GM19193 (cell line): ENCODE data around the gene MSI2.

Experiments
- POLR2A ChIP-seq: IDR thresholded peaks from 4 replicates; pipeline ENCODE4 v1.6.1; 2011; ENCODE audit not compliant: insufficient read depth, insufficient read length; ENCODE audit errors: extremely low read depth

Gene MSI2

DNA sequence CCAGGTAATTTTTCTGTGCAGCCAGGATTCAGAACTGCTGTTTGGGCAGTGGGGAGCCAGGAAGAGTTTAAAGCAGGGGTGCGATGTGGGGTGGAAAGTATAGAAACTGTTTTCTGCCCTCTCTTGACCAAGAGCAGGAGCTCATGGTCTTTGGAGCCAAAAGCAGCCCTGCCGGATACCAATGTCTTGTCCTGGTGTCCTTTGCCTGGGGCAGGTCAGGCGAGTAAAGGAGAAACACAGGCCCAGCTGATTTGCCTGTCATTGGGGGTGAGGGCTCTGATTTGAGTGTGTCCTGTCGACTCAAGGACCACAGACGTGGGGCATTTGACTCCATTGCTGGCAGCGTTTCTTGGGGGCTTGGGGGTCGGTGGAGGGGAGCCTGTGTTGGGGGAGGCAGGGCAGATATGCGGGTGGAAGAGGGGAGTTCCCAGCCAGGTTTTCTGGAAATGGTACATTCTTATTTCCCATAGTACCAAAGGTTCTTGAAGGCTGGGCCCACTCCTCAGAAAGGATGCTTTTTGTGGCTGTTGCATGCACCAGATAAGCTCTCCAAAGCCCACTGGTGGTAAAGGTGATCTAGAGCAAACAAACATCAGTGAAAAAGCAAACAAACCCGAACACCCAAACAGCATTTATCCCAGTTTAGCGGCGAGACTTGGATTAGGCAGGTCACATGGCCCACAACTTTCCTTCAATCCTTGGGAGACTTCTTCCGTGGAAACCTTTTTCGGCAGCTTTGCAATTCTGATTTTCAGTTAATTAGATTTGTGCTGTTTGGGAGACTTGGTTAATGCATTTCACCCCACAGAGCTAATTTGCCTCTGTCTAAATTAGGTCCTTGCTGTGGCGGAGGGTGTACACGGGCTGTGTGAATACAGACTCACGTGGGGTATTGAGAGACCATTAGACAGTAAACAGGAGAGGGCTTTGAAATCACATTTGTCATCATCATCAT lies 59.0 kb downstream of the MSI2 start:
- TF ChIP-seq POLR2A = no peak

DNA sequence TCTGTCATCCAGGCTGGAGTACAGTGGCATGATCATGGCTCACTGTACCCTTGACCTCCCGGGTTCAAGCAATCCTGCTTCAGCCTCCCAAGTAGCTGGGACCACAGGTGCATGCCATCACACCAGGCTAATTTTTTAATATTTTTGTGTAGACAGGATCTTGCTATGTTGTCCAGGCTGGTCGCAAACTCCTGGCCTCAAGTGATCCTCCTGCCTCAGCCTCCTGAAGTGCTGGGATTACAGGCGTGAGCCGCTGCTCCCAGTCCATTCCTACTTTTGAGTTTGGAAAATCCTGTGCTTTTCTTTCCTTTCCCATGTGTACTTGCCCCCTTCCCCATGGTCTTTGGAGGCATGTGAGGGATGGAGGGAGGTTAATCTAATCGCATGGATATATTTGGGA lies 60.0 kb downstream of the MSI2 start:
- TF ChIP-seq POLR2A = no peak

DNA sequence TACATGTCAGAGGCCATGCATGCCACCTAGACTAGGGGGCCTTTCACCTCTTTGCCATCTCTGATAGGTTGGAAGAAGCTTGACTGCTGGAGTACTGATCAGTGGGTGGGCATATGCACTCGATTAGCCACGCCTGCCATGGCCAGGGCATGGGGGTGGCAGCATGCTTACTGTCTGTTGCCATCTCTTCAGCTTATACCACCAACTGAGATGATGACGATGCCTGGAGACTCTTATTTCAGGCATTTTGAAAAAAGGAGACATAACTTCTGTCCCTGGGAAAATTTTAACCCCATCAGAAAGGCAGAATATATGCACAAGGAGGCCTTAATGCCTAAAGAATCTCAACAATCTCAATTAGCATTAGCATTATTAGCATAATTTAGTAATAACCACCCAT lies 60.8 kb downstream of the MSI2 start:
- no peak for TF ChIP-seq POLR2A

DNA sequence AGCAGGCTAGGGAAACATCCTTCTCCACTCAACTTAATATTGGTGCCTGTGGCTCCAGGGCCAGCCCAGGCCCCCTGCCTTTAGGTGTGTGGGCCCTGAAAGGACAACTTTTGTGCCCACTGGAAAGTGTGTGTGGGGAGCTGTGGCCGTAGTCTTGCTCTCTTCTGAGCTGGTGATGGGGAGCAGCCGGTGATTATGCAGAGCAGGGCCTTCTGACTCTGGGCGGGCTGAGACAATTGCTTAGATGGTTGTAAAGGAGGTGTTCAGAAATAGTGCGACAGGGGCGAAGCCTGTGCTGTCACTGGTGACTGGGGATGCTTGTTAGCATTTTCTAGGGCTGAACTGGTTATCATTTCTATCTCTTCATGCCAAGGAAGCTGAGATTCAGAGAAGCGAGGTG lies 62.6 kb downstream of the MSI2 start:
- no peak for TF ChIP-seq POLR2A

DNA sequence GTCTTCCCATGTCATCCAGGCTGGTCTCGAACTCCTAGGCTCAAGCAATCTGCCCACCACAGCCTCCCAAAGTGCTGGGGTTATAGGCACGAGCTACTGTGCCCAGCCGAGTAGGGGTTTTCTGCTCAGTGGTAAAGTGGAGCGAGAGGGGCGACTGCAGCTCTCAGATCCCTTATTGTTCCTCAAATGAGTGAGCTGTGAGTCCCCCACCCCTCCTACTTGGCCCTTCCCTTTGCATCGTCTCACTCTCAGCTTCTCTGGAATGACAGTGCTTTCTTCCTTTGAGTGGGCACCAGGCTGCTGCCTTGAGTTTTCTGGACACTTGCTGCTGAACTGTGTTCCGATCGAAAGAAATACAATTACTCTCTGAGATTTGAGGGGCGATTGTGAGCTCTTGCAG lies 63.5 kb downstream of the MSI2 start:
- no peak for TF ChIP-seq POLR2A

DNA sequence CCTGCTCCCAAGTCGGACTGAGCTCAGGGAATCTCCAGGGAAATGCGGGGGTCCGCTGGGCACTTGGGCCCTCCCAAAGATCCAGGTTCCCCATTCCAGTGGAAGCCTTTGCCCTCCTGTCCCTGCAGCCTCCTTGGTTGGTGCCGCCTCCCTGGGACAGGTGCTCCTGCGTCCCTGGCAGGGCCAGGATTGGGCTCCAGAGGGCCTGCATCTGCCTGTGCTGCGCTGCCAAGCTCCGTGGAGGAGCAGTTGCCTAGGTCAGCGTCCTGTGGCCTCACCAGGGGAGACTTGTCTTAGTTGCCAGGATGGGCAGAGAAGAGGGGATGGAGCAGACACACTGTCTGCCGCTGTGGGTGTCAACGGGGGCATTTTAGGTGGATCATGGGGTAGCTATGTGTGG lies 67.1 kb downstream of the MSI2 start:
- TF ChIP-seq POLR2A = no peak

DNA sequence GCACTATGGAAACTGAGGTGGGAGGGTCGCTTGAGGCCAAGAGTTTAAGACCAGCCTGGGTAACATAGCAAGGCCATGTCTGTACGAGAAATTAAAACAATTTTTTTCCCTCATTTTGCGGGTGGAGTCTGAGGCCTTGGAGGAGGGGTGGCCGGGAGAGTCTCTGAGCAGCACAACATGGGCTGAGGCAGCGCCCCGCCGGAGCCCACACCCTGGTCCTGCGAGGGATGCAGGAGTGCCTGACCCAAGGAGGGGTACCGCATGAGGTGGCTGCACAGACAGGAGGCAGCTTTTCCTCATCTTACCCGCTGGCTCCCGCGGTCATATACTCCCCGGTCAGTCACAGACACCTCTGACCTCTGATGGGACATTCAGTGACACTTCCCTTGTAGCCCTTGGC lies 67.7 kb downstream of the MSI2 start:
- TF ChIP-seq POLR2A = no peak

DNA sequence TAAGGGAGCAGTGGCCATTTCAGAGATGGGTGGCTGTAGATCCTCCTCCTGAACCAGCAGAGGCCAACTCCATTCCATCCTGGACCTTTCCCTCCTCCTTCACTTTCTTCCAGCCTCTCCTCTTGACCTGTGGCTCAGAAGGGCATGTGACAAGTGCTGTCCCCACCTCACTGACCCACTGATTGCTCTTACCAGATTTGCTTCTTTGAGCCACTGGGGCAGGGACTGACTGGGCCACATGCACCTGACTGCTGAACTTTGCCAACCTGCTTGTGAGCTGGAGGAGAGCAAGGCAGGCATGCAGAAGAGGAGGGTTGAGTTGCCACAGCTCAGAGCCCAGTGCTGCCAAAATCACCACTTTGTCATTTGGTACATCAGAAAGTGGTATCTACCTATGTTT lies 68.3 kb downstream of the MSI2 start:
- TF ChIP-seq POLR2A = no peak

DNA sequence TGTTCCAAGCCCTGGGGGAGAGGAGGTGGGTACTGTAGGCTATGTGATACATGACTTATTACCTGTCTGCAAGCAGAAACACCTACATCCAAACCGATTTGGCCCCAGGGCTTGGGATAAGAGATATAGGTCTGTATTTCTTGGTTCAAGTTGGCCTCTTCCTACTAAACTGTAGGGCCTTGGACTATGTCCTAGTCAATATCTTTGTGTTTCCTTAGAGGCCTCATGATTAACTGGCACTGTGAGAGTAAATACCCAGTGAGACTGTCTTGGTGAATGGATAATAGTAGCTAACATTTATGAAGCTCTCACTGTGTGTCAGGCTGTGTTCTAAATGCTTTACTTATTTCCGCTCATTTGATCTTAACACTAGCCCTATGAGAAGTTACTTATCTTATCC lies 70.0 kb downstream of the MSI2 start:
- no peak for TF ChIP-seq POLR2A

DNA sequence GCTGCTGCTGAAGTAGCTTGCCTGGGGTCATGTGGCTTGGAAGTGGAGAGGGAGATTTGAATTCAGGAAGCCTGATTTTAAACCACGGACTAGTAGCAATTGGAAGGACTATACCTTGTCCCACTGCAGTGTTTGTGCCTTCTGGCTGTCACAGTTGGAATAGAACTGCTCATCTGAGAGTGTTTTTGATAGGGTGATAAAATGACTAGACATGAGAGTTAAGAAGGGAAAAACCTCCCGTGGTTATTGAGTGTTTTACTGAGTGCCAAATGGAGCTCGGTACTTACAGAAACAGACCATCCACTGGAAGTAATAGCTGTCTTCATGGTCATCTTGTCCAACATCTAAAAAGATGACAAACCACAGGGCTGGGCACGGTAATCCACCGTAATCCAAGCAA lies 70.4 kb downstream of the MSI2 start:
- TF ChIP-seq POLR2A = no peak

DNA sequence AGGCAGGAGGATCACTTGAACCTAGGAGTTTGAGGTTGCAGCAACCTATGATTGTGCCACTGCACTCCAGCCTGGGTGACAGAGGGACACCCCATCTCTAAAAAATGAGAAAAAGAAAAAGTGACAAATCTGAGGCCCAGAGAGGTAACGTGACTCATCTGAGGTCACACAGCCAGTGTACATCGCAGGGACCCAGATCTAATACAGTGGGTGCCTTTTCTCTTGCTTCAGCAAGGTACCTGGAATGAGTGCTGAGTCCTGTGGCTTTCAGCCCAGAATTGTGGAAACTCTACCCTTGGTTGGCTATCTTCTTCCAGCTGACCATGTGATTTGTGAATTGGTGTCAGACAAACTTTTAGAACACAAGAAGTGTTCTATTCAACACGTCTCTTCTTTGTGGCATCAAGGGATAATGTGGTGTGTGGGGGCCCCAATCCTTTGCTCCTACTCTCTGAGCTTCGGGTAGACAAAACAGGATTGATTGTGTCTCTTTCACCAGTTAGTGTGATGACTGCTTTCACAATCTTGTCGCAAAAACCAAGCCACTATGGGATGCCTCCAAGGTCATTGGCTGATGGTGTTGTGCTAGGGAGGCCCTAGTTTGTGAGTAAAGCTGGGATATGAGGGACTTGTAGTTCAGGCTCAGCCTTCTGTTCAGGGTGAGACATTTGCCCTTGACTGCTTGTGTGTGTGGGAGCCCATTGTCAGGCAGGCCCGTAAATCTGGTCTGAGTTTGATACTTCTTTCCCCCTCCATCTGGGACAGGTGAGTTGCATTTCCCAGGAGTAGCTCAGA lies 71.0 kb downstream of the MSI2 start:
- no peak for TF ChIP-seq POLR2A

DNA sequence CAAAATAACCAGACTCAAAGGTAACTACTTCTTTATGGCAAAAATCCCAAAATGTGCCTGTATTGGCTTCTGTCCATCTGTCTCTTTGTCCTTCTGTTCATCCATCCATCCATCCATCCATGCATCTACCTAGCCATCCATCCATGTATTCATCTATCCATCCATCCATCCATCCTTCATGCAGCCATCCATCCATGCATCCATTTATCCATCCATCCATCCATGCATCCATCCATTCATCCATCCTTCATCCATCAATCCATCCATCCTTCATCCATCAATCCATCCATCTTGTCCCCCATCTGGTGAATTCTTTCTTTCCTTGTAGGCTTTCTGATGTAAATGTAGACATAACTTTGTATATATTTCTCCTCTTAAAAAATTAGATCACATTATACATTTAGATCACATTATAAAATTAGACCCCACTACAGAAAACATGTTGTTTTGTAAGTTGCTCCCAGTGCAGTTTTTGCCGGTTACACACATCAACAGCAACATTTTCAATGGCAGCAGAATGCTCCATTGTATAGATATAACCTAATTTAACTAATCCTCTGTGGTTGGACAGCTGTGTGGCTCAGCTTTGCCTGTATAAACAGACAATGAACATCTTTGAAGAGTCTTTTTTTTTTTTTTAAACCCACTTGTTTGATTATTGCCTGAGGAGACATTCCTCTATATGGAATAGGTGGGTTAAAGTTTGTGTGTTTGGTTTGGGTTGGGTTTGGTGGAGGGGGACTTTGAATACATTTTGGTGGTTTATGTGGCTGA lies 72.0 kb downstream of the MSI2 start:
- TF ChIP-seq POLR2A = no peak

DNA sequence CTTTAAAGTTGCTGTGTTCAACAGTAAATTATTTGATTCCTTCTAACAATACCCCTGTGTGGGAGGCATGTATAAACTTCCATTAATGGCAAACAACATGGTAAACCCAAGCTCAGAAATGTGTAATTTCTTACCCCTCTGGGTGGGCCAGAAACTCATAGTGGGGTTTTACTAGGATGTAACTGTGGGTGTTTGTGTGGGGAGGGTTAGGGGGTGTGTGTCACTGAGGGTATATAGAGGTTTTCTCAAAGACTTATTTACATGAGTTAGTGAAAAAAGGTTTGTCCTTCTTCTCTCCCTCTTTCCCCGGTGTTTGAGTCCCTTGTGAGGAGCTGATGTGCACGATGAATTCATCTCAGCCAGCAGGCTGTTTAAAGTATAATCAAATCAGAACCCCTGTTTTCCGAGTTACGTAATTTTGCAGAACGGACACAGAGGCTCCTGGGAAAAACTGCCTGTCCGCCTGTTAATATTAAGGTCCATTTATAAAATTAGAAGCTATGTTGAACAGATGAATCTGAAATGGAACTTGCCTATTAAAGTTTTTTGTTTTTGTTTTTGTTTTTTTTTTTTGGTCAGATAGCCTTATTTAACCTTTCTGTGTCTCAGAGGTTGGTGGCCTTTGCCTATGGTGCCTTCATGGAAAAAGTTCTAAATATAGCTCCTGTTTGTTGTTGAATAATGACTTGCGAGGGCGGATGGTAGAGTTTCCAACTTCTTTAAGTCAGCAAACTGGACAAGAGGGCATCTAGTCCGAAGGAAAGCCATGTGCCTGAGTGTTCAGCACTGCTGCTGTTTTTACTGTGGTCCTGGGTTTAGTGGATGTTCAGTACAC lies 73.3 kb downstream of the MSI2 start:
- TF ChIP-seq POLR2A = no peak

DNA sequence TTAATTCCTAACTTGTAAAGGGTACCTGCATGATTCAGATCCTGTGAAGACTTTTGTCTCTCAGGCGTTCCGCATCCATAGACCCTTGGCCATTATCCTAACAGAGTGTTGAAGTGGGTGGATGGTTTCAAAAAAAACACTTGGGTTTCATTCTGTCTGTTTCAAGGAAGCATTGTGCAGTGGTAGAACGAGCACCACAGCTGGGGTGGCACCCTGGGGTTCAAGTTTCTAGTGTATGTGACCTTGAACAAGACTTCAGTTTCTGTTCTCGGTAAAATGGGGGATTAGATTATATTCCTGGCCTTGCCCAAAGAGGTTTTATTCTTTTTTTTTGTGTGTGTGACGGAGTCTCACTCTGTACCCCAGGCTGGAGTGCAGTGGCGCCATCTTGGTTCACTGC lies 74.3 kb downstream of the MSI2 start:
- no peak for TF ChIP-seq POLR2A

DNA sequence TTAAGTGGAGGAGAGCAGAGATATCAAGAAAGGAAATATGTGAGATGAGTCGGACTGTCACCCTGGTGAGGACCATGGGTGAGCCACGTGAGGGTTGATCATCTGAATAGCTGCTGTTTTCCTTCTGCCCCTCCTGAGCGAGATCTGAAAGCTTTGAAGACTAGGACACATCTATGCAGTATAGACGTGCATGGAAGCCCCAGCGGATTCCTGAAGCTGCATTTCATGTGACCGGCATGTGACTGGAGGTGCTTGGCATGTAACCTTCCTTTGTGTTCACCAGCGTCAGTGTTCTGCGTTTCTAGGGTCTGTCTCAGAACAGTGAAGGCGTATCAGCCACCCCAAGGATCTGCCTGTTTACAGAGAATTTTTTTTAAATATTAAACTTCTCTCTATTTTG lies 75.1 kb downstream of the MSI2 start:
- TF ChIP-seq POLR2A = no peak

DNA sequence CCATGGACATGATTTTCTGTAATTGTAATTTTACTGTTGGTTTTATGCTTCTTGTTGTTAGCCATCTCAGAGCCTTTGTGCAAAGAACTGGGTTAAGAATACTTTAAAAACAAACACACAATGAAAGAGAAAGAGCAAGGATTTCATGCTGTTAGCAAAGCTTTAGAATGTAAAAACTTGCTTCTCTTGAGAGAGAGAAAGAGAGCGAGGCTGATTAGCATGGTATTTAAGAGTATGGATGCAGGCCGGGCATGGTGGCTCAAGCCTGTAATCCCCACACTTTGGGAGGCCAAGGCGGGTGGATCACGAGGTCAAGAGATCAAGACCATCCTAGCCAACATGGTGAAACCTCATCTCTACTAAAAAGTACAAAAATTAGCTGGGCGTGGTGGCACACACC lies 76.2 kb downstream of the MSI2 start:
- no peak for TF ChIP-seq POLR2A
